GM12878 (cell line): ENCODE data around the gene C8G. TPM values are rescaled to one million over a fixed set of nuclear protein-coding genes. Genes with fewer than 3 reads are reported as not detected.

Experiments used
- ATF3 ChIP-seq: IDR thresholded peaks from 2 replicates; pipeline ENCODE4 v1.6.1; 2011; ENCODE audit warnings: low read depth, mild to moderate bottlenecking, low read length, moderate library complexity, borderline replicate concordance; ENCODE audit errors: extremely low read depth
- BACH1 ChIP-seq: fragments of 450-650 bp; IDR thresholded peaks from 2 replicates; pipeline ENCODE4 v1.6.1; 2017; ENCODE audit warnings: mild to moderate bottlenecking, borderline replicate concordance
- BHLHE40 ChIP-seq, 2 experiments: fragments of 450-650 bp in 1 of 2; IDR thresholded peaks; 2 replicates each; pipeline ENCODE4 v1.6.1; 2011 to 2017; ENCODE audit warnings: low read depth in 2 of 2, borderline replicate concordance in 1 of 2, improper control_type of control experiment in 1 of 2, low read length in 1 of 2, mild to moderate bottlenecking in 1 of 2
- CHD2 ChIP-seq: IDR thresholded peaks from 2 replicates; pipeline ENCODE4 v1.6.1; 2011; ENCODE audit warnings: low read depth, low read length, improper control_type of control experiment, borderline replicate concordance
- E4F1 ChIP-seq: fragments of 450-650 bp; IDR thresholded peaks from 2 replicates; pipeline ENCODE4 v1.6.1; 2018; ENCODE audit warnings: borderline replicate concordance, mild to moderate bottlenecking; ENCODE audit not compliant: partially characterized antibody
- ELK1 ChIP-seq: IDR thresholded peaks from 2 replicates; pipeline ENCODE4 v1.6.1; 2012; ENCODE audit warnings: low read depth, low read length, improper control_type of control experiment
- EZH2 ChIP-seq: IDR thresholded peaks from 2 replicates; pipeline ENCODE4 v1.6.1; 2012; ENCODE audit warnings: low read depth, mild to moderate bottlenecking, control low read depth, inconsistent platforms, low read length, borderline replicate concordance; ENCODE audit not compliant: control insufficient read depth
- MEF2B ChIP-seq: fragments of 450-650 bp; IDR thresholded peaks from 2 replicates; pipeline ENCODE4 v1.6.1; 2018; ENCODE audit warnings: mild to moderate bottlenecking, moderate library complexity; ENCODE audit not compliant: partially characterized antibody, poor library complexity, severe bottlenecking
- MTA3 ChIP-seq: IDR thresholded peaks from 2 replicates; pipeline ENCODE4 v1.6.1; 2012; ENCODE audit warnings: low read length, inconsistent platforms, borderline replicate concordance
- NR2C1 ChIP-seq: fragments of 450-650 bp; IDR thresholded peaks from 2 replicates; pipeline ENCODE4 v1.6.1; 2017; ENCODE audit warnings: antibody characterized with exemption, mild to moderate bottlenecking, moderate library complexity
- PAX5 ChIP-seq: IDR thresholded peaks from 2 replicates; pipeline ENCODE4 v1.6.1; 2011; ENCODE audit warnings: low read depth, low read length, borderline replicate concordance
- PML ChIP-seq: IDR thresholded peaks from 2 replicates; pipeline ENCODE4 v1.6.1; 2012; ENCODE audit warnings: low read length, inconsistent platforms
- POLR2A ChIP-seq: IDR thresholded peaks from 2 replicates; pipeline ENCODE4 v1.6.1; 2011; ENCODE audit warnings: low read depth, mild to moderate bottlenecking, low read length
- SIN3A ChIP-seq: IDR thresholded peaks from 2 replicates; pipeline ENCODE4 v1.6.1; 2012; ENCODE audit warnings: low read depth, low read length, improper control_type of control experiment
- SRF ChIP-seq, 2 experiments: IDR thresholded peaks; 2 replicates each; pipeline ENCODE4 v1.6.1; 2011; ENCODE audit warnings: low read depth in 2 of 2, low read length in 2 of 2, mild to moderate bottlenecking in 1 of 2, moderate library complexity in 1 of 2
- STAT1 ChIP-seq: fragments of 450-650 bp; conservative IDR thresholded peaks from 2 replicates; pipeline ENCODE4 v1.6.1; 2014; ENCODE audit warnings: antibody characterized with exemption, mild to moderate bottlenecking
- TBL1XR1 ChIP-seq: IDR thresholded peaks from 2 replicates; pipeline ENCODE4 v1.6.1; 2012; ENCODE audit warnings: low read depth, low read length, improper control_type of control experiment
- ZNF207 ChIP-seq: fragments of 450-650 bp; IDR thresholded peaks from 2 replicates; pipeline ENCODE4 v1.6.1; 2014; ENCODE audit warnings: antibody characterized with exemption, mild to moderate bottlenecking, borderline replicate concordance
- polyA plus RNA-seq, 11 experiments: library from polyadenylated mRNA; depleted of rRNA in 4 of 11; unstranded in 6 of 11; stranded (reverse) in 5 of 11; fragments of >200 nt; fragmentation: Nextera tagmentation in 4 of 11; fragmentation: Illumina TruSeq in 1 of 11; extraction: Ambion mirVana in 4 of 11; extraction: Trizol in 1 of 11; gene quantifications; 1 replicate in 1 of 11; 2 replicates in 10 of 11; pipeline versions ENCODE4 v1.2.1 to v1.2.3, GENCODE V29; 2011 to 2016; ENCODE audit warnings: inconsistent platforms in 2 of 11, missing spikeins in 2 of 11, low read depth in 1 of 11
- total RNA-seq, 4 experiments: library from RNA; depleted of rRNA in 3 of 4; stranded (reverse); fragments of >200 nt in 3 of 4; fragmentation: Illumina TruSeq in 1 of 4; extraction: Trizol in 1 of 4; gene quantifications; 2 replicates each; pipeline versions ENCODE4 v1.2.1 to v1.2.3, GENCODE V29; 2013 to 2021

The C8G gene
- total and polyA plus RNA-seq, 10 of the 15 experiments (the other 5 are each of a cell fraction or from before 2014, with no cell fraction given): 0.26 to 0.69 (median 0.50) TPM; not detected in 7

- TF ChIP-seq ZNF207 (0 out of 2 replicates have a peak, but pooled peaks have one; percentile 52), CHD2 (0 out of 2 replicates have a peak, but pooled peaks have one; percentile 36), PML (peak; percentile 49; the same call in 1 of the 2 replicates), MTA3 (no peak; the same call in 1 of the 2 replicates), POLR2A (peak; percentile 52), BACH1 (peak; percentile 15; the same call in 1 of the 2 replicates), SIN3A (0 out of 2 replicates have a peak, but pooled peaks have one; percentile 50), SRF (IDR thresholded peaks at IDR 0.05; ENCODE audit: low read depth in 2 of 2, low read length in 2 of 2) (0 out of 4 replicates have a peak, but pooled peaks of 1 of the 2 experiments have one; percentile 25), E4F1 (no peak), MEF2B (peak; percentile 60), TBL1XR1 (peak; percentile 64), BHLHE40 (IDR thresholded peaks at IDR 0.05; ENCODE audit: borderline replicate concordance in 1 of 2, low read depth in 2 of 2, low read length in 1 of 2) (peak; percentile 41 to 66; a peak in 2 of 4 replicates), ATF3 (no peak), ELK1 (no peak), EZH2 (no peak), STAT1 (no peak), PAX5 (peak; percentile 53; the same call in 1 of the 2 replicates), NR2C1 (no peak)
These were observed 42.7 kb upstream of the C8G start (continued) for GRCh38 chr9:136902259-136902821.
